Activated naive CD8-positive, alpha-beta T cell (primary cell): Measurements from ENCODE around the gene TLX3.
"Not testable (repeated sequence)": the region's sequence is repeated elsewhere in the genome, so short reads cannot be mapped to it uniquely, and the experiment has no call there.

Experiments used
- H3K27ac Mint-ChIP-seq: one replicate; pipeline ENCODE4 v1.8.0; 2021; ENCODE audit warnings: mixed read lengths
- H3K27me3 Mint-ChIP-seq: one replicate; pipeline ENCODE4 v1.8.0; 2021; ENCODE audit warnings: mixed read lengths
- H3K36me3 Mint-ChIP-seq: one replicate; pipeline ENCODE4 v1.8.0; 2021; ENCODE audit warnings: mixed read lengths
- H3K4me1 Mint-ChIP-seq: one replicate; pipeline ENCODE4 v1.8.0; 2021; ENCODE audit warnings: low read depth, mixed read lengths
- H3K4me3 Mint-ChIP-seq: one replicate; pipeline ENCODE4 v1.8.0; 2021; ENCODE audit warnings: mild to moderate bottlenecking, mixed read lengths
- H3K9me3 Mint-ChIP-seq: one replicate; pipeline ENCODE4 v1.8.0; 2021; ENCODE audit warnings: low read depth, mixed read lengths

Gene TLX3

GRCh38 chr5:171291371-171291770, 17.7 kb upstream of the TLX3 start:
- H3K4me3 Mint-ChIP-seq = no peak overlapping the region

GRCh38 chr5:171295299-171295698, 13.7 kb upstream of the TLX3 start:
- Mint-ChIP-seq H3K9me3 (no peaks in the 10 kb centered on the region), H3K27me3 (peaks cover 3% of the 10 kb centered on the region), H3K27ac (no peak overlapping the region), H3K36me3 (no peaks in the 10 kb centered on the region), H3K4me3 (no peak overlapping the region), H3K4me1 (no peaks in the 10 kb centered on the region)

More at GRCh38 chr5:171291371-171291770, 17.7 kb upstream of the TLX3 start:
- no peaks in the 10 kb centered on the region for H3K36me3 Mint-ChIP-seq
- H3K27ac Mint-ChIP-seq = no peak overlapping the region
- H3K4me1 Mint-ChIP-seq = no peaks in the 10 kb centered on the region
- H3K9me3 Mint-ChIP-seq = no peaks in the 10 kb centered on the region
- peaks cover 3% of the 10 kb centered on the region for H3K27me3 Mint-ChIP-seq

- H3K4me1 Mint-ChIP-seq = no peaks in the 10 kb centered on the region
- H3K4me3 Mint-ChIP-seq = no peak overlapping the region
- peaks cover 3% of the 10 kb centered on the region for H3K27me3 Mint-ChIP-seq
- no peak overlapping the region for H3K27ac Mint-ChIP-seq
- no peaks in the 10 kb centered on the region for H3K36me3 Mint-ChIP-seq
- no peaks in the 10 kb centered on the region for H3K9me3 Mint-ChIP-seq
These were observed 13.2 kb upstream of the TLX3 start for GRCh38 chr5:171295801-171296200.

- H3K27ac Mint-ChIP-seq, H3K4me1 Mint-ChIP-seq, H3K36me3 Mint-ChIP-seq, H3K4me3 Mint-ChIP-seq, H3K9me3 Mint-ChIP-seq: not testable (repeated sequence)
- H3K27me3 Mint-ChIP-seq = peaks cover 10% of the 10 kb centered on the region
These were observed 11.1 kb upstream of the TLX3 start for GRCh38 chr5:171297941-171298340.

- Mint-ChIP-seq H3K27ac (no peak overlapping the region), H3K4me1 (no peaks in the 10 kb centered on the region), H3K9me3 (no peaks in the 10 kb centered on the region), H3K27me3 (peaks cover 11% of the 10 kb centered on the region), H3K36me3 (no peaks in the 10 kb centered on the region), H3K4me3 (no peak overlapping the region)
These were observed 9.8 kb upstream of the TLX3 start for GRCh38 chr5:171299228-171299627.

GRCh38 chr5:171299851-171300250, 9.2 kb upstream of the TLX3 start:
- H3K27me3 Mint-ChIP-seq = peaks cover 11% of the 10 kb centered on the region
- H3K4me1 Mint-ChIP-seq = no peaks in the 10 kb centered on the region

GRCh38 chr5:171300358-171300757, 8.7 kb upstream of the TLX3 start:
- Mint-ChIP-seq H3K27me3 (peaks cover 11% of the 10 kb centered on the region), H3K4me3 (no peak overlapping the region), H3K27ac (no peak overlapping the region), H3K36me3 (no peaks in the 10 kb centered on the region), H3K9me3 (no peaks in the 10 kb centered on the region), H3K4me1 (no peaks in the 10 kb centered on the region)

More at GRCh38 chr5:171299851-171300250, 9.2 kb upstream of the TLX3 start:
- Mint-ChIP-seq H3K27ac (no peak overlapping the region), H3K9me3 (no peaks in the 10 kb centered on the region), H3K4me3 (no peak overlapping the region), H3K36me3 (no peaks in the 10 kb centered on the region)

- no peak overlapping the region for H3K4me3 Mint-ChIP-seq
- peaks cover 31% of the 10 kb centered on the region for H3K27me3 Mint-ChIP-seq
- peaks cover 9% of the 10 kb centered on the region for H3K4me1 Mint-ChIP-seq
- no peaks in the 10 kb centered on the region for H3K9me3 Mint-ChIP-seq
- H3K36me3 Mint-ChIP-seq = no peaks in the 10 kb centered on the region
- H3K27ac Mint-ChIP-seq = no peak overlapping the region
These were observed 2.9 kb upstream of the TLX3 start for GRCh38 chr5:171306166-171306565.

GRCh38 chr5:171306781-171307591, 2.1 kb upstream of the TLX3 start:
- Mint-ChIP-seq H3K36me3 (no peaks in the 10 kb centered on the region), H3K4me1 (peaks cover 10% of the 10 kb centered on the region), H3K4me3 (no peak overlapping the region), H3K9me3 (no peaks in the 10 kb centered on the region), H3K27ac (no peak overlapping the region), H3K27me3 (peaks cover 26% of the 10 kb centered on the region)

- H3K27me3 Mint-ChIP-seq = peaks cover 25% of the 10 kb centered on the region
- H3K4me3 Mint-ChIP-seq = no peak overlapping the region
- H3K4me1 Mint-ChIP-seq = peaks cover 16% of the 10 kb centered on the region
- no peak overlapping the region for H3K27ac Mint-ChIP-seq
- peaks cover 2% of the 10 kb centered on the region for H3K36me3 Mint-ChIP-seq
- no peaks in the 10 kb centered on the region for H3K9me3 Mint-ChIP-seq
These were observed 1.1 kb upstream of the TLX3 start for GRCh38 chr5:171307789-171308452.

- Mint-ChIP-seq H3K27me3 (peaks cover 29% of the 10 kb centered on the region), H3K36me3 (peaks cover 2% of the 10 kb centered on the region), H3K4me3 (no peak overlapping the region), H3K4me1 (peaks cover 25% of the 10 kb centered on the region), H3K9me3 (no peaks in the 10 kb centered on the region), H3K27ac (no peak overlapping the region)
These were observed 496 bp downstream of the TLX3 start for GRCh38 chr5:171309276-171310211.

GRCh38 chr5:171310212-171310818, 1.3 kb downstream of the TLX3 start:
- H3K36me3 Mint-ChIP-seq = peaks cover 2% of the 10 kb centered on the region
- H3K4me3 Mint-ChIP-seq = peak overlapping the region; percentile 40
- peaks cover 25% of the 10 kb centered on the region for H3K4me1 Mint-ChIP-seq
- no peaks in the 10 kb centered on the region for H3K9me3 Mint-ChIP-seq
- H3K27ac Mint-ChIP-seq = no peak overlapping the region
- peaks cover 29% of the 10 kb centered on the region for H3K27me3 Mint-ChIP-seq

GRCh38 chr5:171310819-171311321, 1.8 kb downstream of the TLX3 start:
- no peak overlapping the region for H3K4me3 Mint-ChIP-seq
- peaks cover 26% of the 10 kb centered on the region for H3K27me3 Mint-ChIP-seq
- peaks cover 2% of the 10 kb centered on the region for H3K36me3 Mint-ChIP-seq
- peaks cover 26% of the 10 kb centered on the region for H3K4me1 Mint-ChIP-seq
- H3K27ac Mint-ChIP-seq = no peak overlapping the region
- no peaks in the 10 kb centered on the region for H3K9me3 Mint-ChIP-seq

- peaks cover 27% of the 10 kb centered on the region for H3K27me3 Mint-ChIP-seq
- H3K4me3 Mint-ChIP-seq = no peak overlapping the region
- H3K9me3 Mint-ChIP-seq = no peaks in the 10 kb centered on the region
- no peak overlapping the region for H3K27ac Mint-ChIP-seq
- H3K36me3 Mint-ChIP-seq = peaks cover 2% of the 10 kb centered on the region
- H3K4me1 Mint-ChIP-seq = peaks cover 29% of the 10 kb centered on the region
These were observed 2.5 kb downstream of the TLX3 start for GRCh38 chr5:171311322-171312077.
